Measurements from ENCODE around the gene SH2D4B. TPM values are rescaled to one million over a fixed set of nuclear protein-coding genes. Genes with fewer than 3 reads are reported as not detected.
"Not testable (repeated sequence)": the region's sequence is repeated elsewhere in the genome, so short reads cannot be mapped to it uniquely, and the experiment has no call there.

Gene SH2D4B
- total and polyA plus RNA-seq, 9 donors, result 0.04 to 0.20 (median 0.14) TPM; not detected in 3

DNA sequence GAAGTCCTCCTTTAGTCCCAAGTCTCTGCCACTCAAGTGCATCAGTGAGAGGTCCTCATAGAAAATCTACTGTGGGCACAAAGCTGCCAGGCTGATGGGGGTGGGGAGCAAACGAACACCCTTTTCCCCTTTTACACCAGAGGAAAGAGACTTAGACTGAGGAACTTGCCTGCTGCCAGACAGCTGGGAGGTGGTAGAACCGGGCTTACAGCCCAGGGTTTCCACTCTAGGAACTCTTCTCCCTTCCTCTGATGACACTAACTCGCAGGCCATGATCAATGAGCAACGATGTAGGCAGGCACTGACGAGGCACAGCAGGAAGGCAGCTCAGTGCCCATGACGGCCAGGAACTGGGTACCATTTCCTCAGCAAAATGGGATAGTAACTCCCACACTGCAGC, 11.0 kb upstream of the SH2D4B start:
- no peak overlapping the region for H3K4me3 ChIP-seq (ENCODE audit: low read length)
- WGBS (ENCODE audit: insufficient coverage), result 54% methylated on average over 5 of the region's 6 CpGs
- peaks cover 2% of the 10 kb centered on the region for H3K27me3 ChIP-seq (ENCODE audit: control insufficient read depth, insufficient read depth, low read length)
- no peak for DNase-seq
- no peaks in the 10 kb centered on the region for H3K9me3 ChIP-seq (replicated peaks; ENCODE audit: control insufficient read depth, low read depth, low read length)
- no peak overlapping the region for H3K27ac ChIP-seq (ENCODE audit: low read length)
- H3K36me3 ChIP-seq (ENCODE audit: control insufficient read depth, insufficient read depth, low read length), result no peaks in the 10 kb centered on the region
- peaks cover 15% of the 10 kb centered on the region for H3K4me1 ChIP-seq (ENCODE audit: control insufficient read depth, insufficient read depth, low read length)

DNA sequence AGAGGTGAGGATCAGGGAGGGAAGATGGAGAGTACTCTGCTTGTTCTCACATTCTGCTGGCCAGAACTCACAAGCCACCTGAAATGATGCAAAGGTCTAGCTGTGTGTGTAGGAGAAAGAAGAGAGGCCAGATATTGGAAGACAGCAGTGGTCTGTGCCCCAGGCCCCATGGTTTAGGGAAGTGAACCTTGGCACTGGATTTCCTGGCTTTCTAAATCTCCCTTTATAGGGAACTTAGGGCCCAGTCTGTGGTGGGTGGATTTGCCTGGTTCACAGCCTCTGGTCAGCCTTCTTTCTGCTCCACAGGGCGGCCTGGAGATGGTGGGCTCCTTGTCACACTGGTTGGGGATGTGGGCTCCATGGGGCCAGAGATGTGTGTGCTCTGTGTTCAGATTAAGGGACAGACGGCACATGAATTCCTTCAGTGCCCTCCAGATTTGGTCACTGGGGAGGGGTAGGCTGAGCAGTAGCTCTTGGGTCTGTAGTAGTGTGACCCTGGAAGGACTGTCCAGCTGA, 9.5 kb upstream of the SH2D4B start:
- DNase-seq, result no peak
- Histone ChIP-seq H3K9me3 (replicated peaks; ENCODE audit: control insufficient read depth, low read depth, low read length) (no peaks in the 10 kb centered on the region), H3K4me3 (ENCODE audit: low read length) (no peak overlapping the region), H3K27me3 (ENCODE audit: control insufficient read depth, insufficient read depth, low read length) (peaks cover 2% of the 10 kb centered on the region), H3K36me3 (ENCODE audit: control insufficient read depth, insufficient read depth, low read length) (no peaks in the 10 kb centered on the region), H3K27ac (ENCODE audit: low read length) (no peak overlapping the region), H3K4me1 (ENCODE audit: control insufficient read depth, insufficient read depth, low read length) (peaks cover 15% of the 10 kb centered on the region)
- WGBS (ENCODE audit: insufficient coverage), result 74% methylated on average over 2 of the region's 2 CpGs

DNA sequence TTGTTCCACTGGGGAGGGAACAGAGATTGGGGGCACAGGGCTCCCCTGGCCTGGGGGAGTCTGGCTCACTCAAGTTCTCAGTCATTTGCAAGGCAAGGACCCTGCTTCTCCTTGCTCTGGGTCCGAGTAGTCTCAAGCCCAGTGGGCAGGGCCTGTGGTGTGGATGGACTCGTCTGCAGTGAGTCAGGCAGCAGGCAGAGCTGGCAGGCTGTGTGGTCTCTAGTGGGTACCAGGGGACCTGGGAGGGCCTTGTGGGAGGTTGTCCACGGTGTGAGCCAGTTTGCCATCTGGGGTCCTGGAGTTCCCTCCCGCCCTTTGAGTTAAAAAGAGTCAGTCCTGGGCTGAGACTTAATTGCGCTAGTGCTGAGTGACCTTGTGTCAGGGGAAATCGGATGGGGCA, 8.8 kb upstream of the SH2D4B start:
- no peaks in the 10 kb centered on the region for H3K9me3 ChIP-seq (replicated peaks; ENCODE audit: control insufficient read depth, low read depth, low read length)
- no peak overlapping the region for H3K27ac ChIP-seq (ENCODE audit: low read length)
- H3K36me3 ChIP-seq (ENCODE audit: control insufficient read depth, insufficient read depth, low read length), result no peaks in the 10 kb centered on the region
- 49% methylated on average over 5 of the region's 6 CpGs for WGBS (ENCODE audit: insufficient coverage)
- H3K4me1 ChIP-seq (ENCODE audit: control insufficient read depth, insufficient read depth, low read length), result peaks cover 15% of the 10 kb centered on the region
- H3K4me3 ChIP-seq (ENCODE audit: low read length), result no peak overlapping the region
- no peak for DNase-seq
- H3K27me3 ChIP-seq (ENCODE audit: control insufficient read depth, insufficient read depth, low read length), result peaks cover 2% of the 10 kb centered on the region

DNA sequence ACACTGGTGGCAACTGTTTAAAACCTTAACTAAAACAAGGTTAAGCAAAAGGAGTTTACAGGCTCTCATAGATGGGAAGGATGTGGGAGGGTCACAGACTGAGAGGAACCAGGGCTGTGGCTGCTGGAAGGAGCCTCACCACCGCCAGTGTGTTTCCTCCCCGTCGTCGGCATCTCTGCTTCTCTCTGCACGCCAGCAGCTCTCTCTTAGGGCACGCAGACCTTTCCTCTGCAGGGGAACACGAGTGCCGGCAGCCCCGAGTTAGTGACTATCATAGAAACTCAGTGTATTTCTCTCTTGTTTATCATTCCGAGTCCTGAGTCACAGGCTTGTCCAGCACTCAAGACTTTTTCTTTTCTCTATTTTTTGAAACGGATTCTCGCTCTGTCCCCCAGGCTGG, 8.1 kb upstream of the SH2D4B start:
- H3K27ac ChIP-seq (ENCODE audit: low read length), result peak overlapping the region; percentile 35
- no peak for DNase-seq

DNA sequence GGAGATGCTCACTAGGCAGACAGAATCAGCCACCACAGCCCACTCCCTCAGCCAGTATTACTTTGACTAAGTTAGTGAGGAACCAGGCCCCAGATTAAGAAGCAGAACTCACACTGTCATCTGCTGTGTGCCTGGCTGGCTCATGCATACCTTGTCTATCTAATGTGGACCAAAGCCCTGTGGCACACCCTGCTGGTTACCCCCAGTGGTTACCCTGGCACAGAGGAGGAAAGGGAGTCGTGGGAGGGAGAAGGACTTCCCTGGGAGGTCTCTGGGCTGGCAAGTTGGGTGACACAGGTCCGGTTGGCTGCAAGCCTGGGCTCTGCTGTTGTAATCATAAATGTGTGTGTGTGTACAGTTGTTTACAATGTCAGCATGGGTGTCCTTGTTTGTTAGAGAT, 7.5 kb upstream of the SH2D4B start:
- Histone ChIP-seq H3K9me3 (replicated peaks; ENCODE audit: control insufficient read depth, low read depth, low read length) (no peaks in the 10 kb centered on the region), H3K36me3 (ENCODE audit: control insufficient read depth, insufficient read depth, low read length) (no peaks in the 10 kb centered on the region), H3K27ac (ENCODE audit: low read length) (no peak overlapping the region), H3K27me3 (ENCODE audit: control insufficient read depth, insufficient read depth, low read length) (peaks cover 2% of the 10 kb centered on the region), H3K4me1 (ENCODE audit: control insufficient read depth, insufficient read depth, low read length) (peaks cover 12% of the 10 kb centered on the region), H3K4me3 (ENCODE audit: low read length) (no peak overlapping the region)
- WGBS (ENCODE audit: insufficient coverage), result 55% methylated on average over 1 of the region's 2 CpGs
- no peak for DNase-seq

More for the DNA sequence above, 8.1 kb upstream of the SH2D4B start:
- Histone ChIP-seq H3K36me3 (ENCODE audit: control insufficient read depth, insufficient read depth, low read length) (no peaks in the 10 kb centered on the region), H3K9me3 (replicated peaks; ENCODE audit: control insufficient read depth, low read depth, low read length) (no peaks in the 10 kb centered on the region), H3K4me3 (ENCODE audit: low read length) (no peak overlapping the region), H3K27me3 (ENCODE audit: control insufficient read depth, insufficient read depth, low read length) (peaks cover 2% of the 10 kb centered on the region), H3K4me1 (ENCODE audit: control insufficient read depth, insufficient read depth, low read length) (peaks cover 12% of the 10 kb centered on the region)
- WGBS (ENCODE audit: insufficient coverage), result 71% methylated on average over 11 of the region's 12 CpGs

DNA sequence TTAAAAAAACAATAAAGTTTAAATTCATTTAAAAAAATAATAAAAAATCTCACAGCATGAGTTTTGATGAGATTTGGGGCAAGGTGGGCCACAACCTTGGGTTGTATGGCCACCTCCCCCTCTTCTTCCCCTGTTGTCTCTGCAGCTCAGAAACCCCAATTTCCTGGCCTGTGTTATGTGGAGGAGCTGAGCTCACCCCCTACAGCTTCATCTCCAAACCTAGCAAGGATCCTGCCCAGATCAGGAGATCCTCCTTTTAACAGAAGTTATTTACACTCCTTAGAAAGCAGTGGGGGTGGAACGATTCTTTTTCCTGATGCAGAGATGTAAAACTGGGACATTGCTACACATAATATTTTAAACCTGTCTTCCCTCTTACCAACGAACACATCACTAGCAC, 6.9 kb upstream of the SH2D4B start:
- no peak for DNase-seq
- no peaks in the 10 kb centered on the region for H3K36me3 ChIP-seq (ENCODE audit: control insufficient read depth, insufficient read depth, low read length)
- no peak overlapping the region for H3K27ac ChIP-seq (ENCODE audit: low read length)
- H3K4me1 ChIP-seq (ENCODE audit: control insufficient read depth, insufficient read depth, low read length), result peaks cover 12% of the 10 kb centered on the region
- H3K4me3 ChIP-seq (ENCODE audit: low read length), result no peak overlapping the region
- no peaks in the 10 kb centered on the region for H3K9me3 ChIP-seq (replicated peaks; ENCODE audit: control insufficient read depth, low read depth, low read length)
- no peaks in the 10 kb centered on the region for H3K27me3 ChIP-seq (ENCODE audit: control insufficient read depth, insufficient read depth, low read length)
- WGBS (ENCODE audit: insufficient coverage), result no CpG with 5 or more reads among the region's 2 CpGs

DNA sequence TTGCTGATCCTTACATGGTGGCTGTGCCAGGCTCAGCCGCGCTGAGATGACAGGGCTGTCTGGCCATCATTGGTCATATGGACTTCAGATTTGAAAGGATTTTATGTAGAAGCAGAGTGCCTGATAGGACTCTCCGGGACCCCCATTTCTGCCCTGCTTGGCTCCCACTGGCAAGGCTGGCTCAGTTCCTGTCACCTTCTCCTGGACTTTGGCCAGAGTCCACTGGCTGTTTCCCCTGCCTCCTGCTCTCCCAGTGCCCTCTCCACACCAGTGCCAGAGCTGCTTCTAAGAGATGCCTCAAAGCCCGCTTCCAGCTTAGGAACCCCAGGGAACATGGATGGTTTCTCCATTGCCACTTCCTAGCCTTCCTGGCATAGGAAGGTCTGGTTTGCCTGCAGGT, 5.1 kb upstream of the SH2D4B start:
- no peaks in the 10 kb centered on the region for H3K27me3 ChIP-seq (ENCODE audit: control insufficient read depth, insufficient read depth, low read length)
- H3K4me1 ChIP-seq (ENCODE audit: control insufficient read depth, insufficient read depth, low read length), result peaks cover 12% of the 10 kb centered on the region
- 80% methylated on average over 1 of the region's 4 CpGs for WGBS (ENCODE audit: insufficient coverage)
- no peak overlapping the region for H3K27ac ChIP-seq (ENCODE audit: low read length)
- H3K36me3 ChIP-seq (ENCODE audit: control insufficient read depth, insufficient read depth, low read length), result no peaks in the 10 kb centered on the region
- DNase-seq, result no peak
- H3K9me3 ChIP-seq (replicated peaks; ENCODE audit: control insufficient read depth, low read depth, low read length), result no peaks in the 10 kb centered on the region
- no peak overlapping the region for H3K4me3 ChIP-seq (ENCODE audit: low read length)

DNA sequence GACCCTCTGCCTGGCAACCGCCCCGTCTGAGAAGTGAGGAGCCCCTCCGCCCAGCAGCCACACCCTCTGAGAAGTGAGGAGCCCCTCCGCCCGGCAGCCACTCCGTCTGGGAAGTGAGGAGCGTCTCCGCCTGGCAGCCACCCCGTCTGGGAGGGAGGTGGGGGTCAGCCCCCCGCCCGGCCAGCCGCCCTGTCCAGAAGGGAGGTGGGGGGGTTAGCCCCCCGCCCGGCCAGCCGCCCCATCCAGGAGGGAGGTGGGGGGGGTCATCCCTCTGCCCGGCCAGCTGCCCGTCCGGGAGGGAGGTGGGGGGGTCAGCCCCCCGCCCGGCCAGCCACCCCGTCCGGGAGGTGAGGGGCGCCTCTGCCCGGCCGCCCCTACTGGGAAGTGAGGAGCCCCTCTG, 3.6 kb upstream of the SH2D4B start:
- peaks cover 11% of the 10 kb centered on the region for H3K4me1 ChIP-seq (ENCODE audit: control insufficient read depth, insufficient read depth, low read length)
- H3K9me3 ChIP-seq (replicated peaks; ENCODE audit: control insufficient read depth, low read depth, low read length); DNase-seq; H3K36me3 ChIP-seq (ENCODE audit: control insufficient read depth, insufficient read depth, low read length); H3K4me3 ChIP-seq (ENCODE audit: low read length); H3K27ac ChIP-seq (ENCODE audit: low read length); H3K27me3 ChIP-seq (ENCODE audit: control insufficient read depth, insufficient read depth, low read length): not testable (repeated sequence)
- no CpG with 5 or more reads among the region's 25 CpGs for WGBS (ENCODE audit: insufficient coverage)

DNA sequence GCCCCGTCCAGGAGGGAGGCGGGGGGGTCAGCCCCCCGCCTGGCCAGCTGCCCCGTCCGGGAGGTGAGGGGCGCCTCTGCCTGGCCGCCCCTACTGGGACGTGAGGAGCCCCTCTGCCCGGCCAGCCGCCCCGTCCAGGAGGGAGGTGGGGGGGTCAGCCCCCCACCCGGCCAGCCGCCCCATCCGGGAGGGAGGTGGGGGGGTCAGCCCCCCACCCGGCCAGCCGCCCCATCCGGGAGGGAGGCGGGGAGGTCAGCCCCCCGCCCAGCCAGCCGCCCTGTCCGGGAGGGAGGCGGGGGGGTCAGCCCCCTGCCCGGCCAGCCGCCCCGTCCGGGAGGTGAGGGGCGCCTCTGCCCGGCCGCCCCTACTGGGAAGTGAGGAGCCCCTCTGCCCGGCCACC, 3.1 kb upstream of the SH2D4B start:
- not testable (repeated sequence) for H3K9me3 ChIP-seq (replicated peaks; ENCODE audit: control insufficient read depth, low read depth, low read length); H3K36me3 ChIP-seq (ENCODE audit: control insufficient read depth, insufficient read depth, low read length); H3K4me3 ChIP-seq (ENCODE audit: low read length); H3K27ac ChIP-seq (ENCODE audit: low read length); H3K27me3 ChIP-seq (ENCODE audit: control insufficient read depth, insufficient read depth, low read length); DNase-seq
- no CpG with 5 or more reads among the region's 30 CpGs for WGBS (ENCODE audit: insufficient coverage)
- H3K4me1 ChIP-seq (ENCODE audit: control insufficient read depth, insufficient read depth, low read length), result peaks cover 12% of the 10 kb centered on the region

DNA sequence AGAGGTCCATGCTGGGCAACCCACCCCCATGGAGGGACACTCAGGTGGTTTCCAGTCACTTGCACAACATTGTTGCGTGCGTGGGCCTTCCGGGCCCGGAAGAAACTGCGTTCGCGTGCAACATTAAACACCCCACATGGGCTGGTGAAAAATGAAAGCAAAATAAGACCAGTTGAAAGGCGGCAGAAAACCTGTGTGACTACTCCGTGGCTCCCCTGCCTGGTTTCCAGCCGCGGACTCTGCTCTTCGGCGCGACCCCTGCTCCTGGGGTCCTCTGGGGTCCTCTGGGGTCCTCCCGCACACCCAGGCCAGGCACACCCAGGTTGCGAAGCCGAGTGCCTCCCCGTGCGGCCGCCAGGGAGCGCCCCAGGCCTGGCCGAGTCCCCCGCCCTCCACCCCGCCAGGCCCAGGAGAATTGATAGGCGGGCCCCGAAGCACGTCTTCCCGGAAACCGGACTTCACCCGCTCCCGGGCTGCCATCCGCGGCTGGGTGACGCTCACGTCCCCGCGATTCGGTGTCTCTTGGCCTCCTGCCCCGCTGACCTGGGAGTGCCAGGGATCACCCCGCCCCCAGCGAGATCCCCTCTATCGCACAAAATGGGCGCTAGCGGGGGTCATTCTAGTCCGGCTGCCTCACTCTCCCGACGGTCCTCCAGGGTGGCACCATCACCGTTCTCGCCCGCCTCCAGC, 1.9 kb upstream of the SH2D4B start:
- WGBS (ENCODE audit: insufficient coverage), result 29% methylated on average over 43 of the region's 50 CpGs
- H3K9me3 ChIP-seq (replicated peaks; ENCODE audit: control insufficient read depth, low read depth, low read length), result no peaks in the 10 kb centered on the region
- no peaks in the 10 kb centered on the region for H3K36me3 ChIP-seq (ENCODE audit: control insufficient read depth, insufficient read depth, low read length)
- peak overlapping the region; percentile 39 for H3K4me3 ChIP-seq (ENCODE audit: low read length)
- peak overlapping the region; percentile 29 for H3K27ac ChIP-seq (ENCODE audit: low read length)
- DNase-seq, result peak; percentile 71
- peaks cover 14% of the 10 kb centered on the region for H3K4me1 ChIP-seq (ENCODE audit: control insufficient read depth, insufficient read depth, low read length)
- H3K27me3 ChIP-seq (ENCODE audit: control insufficient read depth, insufficient read depth, low read length), result no peaks in the 10 kb centered on the region
